Measurements from ENCODE around the gene ATP1B2.
A peak's percentile ranks its signal among the peaks of the same experiment; 100 is the strongest.
"Not testable (repeated sequence)": the region's sequence is repeated elsewhere in the genome, so short reads cannot be mapped to it uniquely, and the experiment has no call there.

ATP1B2 gene

DNA sequence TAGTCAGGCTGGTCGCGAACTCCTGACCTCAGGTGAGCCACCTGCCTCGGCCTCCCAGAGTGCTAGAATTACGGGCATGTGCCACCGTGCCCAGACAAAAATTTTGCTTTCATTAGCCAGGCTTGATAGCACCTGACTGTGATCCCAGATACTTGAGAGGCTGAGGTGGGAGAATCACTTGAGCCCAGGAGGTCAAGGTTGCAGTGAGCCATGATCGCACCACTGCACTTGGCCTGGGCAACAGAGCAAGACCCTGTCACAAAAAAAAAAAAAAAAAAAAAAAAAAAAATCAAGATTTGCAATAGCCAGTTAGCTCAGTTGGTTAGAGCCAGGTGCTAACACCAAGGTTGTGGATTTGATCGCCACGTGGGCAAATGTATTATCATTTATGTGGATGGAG lies 29.9 kb upstream of the ATP1B2 start:
- Histone ChIP-seq H3K27me3 (ENCODE audit: control insufficient read depth, insufficient read depth, low read length, poor library complexity, severe bottlenecking) (no peaks in the 10 kb centered on the region), H3K4me3 (ENCODE audit: insufficient read depth, low read depth, low read length) (no peak overlapping the region), H3K27ac (ENCODE audit: insufficient read depth, low read depth, low read length, poor library complexity, severe bottlenecking) (no peak overlapping the region), H3K4me1 (ENCODE audit: control insufficient read depth, insufficient read depth, low read length) (no peaks in the 10 kb centered on the region), H3K9me3 (ENCODE audit: control insufficient read depth, low read length) (no peaks in the 10 kb centered on the region), H3K36me3 (ENCODE audit: control insufficient read depth, insufficient read depth, low read length) (no peaks in the 10 kb centered on the region)
- WGBS, 2 experiments = 94% methylated on average over 8 of the region's 8 CpGs

- peaks cover 7% of the 10 kb centered on the region for H3K4me1 ChIP-seq (ENCODE audit: control insufficient read depth, insufficient read depth, low read length)
- H3K4me3 ChIP-seq (ENCODE audit: insufficient read depth, low read depth, low read length) = no peak overlapping the region
- no peaks in the 10 kb centered on the region for H3K9me3 ChIP-seq (ENCODE audit: control insufficient read depth, low read length)
- H3K36me3 ChIP-seq (ENCODE audit: control insufficient read depth, insufficient read depth, low read length) = no peaks in the 10 kb centered on the region
- WGBS, 2 experiments = 89 to 90% methylated on average over 5 of the region's 5 CpGs
- no peaks in the 10 kb centered on the region for H3K27me3 ChIP-seq (ENCODE audit: control insufficient read depth, insufficient read depth, low read length, poor library complexity, severe bottlenecking)
- no peak overlapping the region for H3K27ac ChIP-seq (ENCODE audit: insufficient read depth, low read depth, low read length, poor library complexity, severe bottlenecking)
These were observed 27.1 kb upstream of the ATP1B2 start for GRCh38 chr17:7623661-7624060.

DNA sequence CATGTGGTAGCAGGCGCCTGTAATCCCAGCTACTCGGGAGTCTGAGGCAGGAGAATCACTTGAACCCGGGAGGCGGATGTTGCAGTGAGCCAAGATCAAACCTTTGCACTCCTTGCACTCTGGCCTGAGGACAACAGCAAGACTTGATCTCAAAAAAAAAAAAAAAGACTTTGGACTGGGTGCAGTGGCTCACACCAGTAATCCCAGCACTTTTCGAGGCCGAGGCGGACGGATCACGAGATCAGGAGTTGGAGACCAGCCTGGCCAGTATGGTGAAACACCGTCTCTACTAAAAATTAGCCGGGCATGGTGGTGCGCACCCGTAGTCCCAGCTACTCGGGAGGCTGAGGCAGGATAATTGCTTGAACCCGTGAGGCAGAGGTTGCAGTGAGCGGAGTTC lies 25.0 kb upstream of the ATP1B2 start:
- not testable (repeated sequence) for H3K27ac ChIP-seq (ENCODE audit: insufficient read depth, low read depth, low read length, poor library complexity, severe bottlenecking); H3K36me3 ChIP-seq (ENCODE audit: control insufficient read depth, insufficient read depth, low read length); H3K27me3 ChIP-seq (ENCODE audit: control insufficient read depth, insufficient read depth, low read length, poor library complexity, severe bottlenecking); H3K4me3 ChIP-seq (ENCODE audit: insufficient read depth, low read depth, low read length); H3K4me1 ChIP-seq (ENCODE audit: control insufficient read depth, insufficient read depth, low read length); H3K9me3 ChIP-seq (ENCODE audit: control insufficient read depth, low read length)
- 96% methylated on average over 16 of the region's 16 CpGs for WGBS, 2 experiments

DNA sequence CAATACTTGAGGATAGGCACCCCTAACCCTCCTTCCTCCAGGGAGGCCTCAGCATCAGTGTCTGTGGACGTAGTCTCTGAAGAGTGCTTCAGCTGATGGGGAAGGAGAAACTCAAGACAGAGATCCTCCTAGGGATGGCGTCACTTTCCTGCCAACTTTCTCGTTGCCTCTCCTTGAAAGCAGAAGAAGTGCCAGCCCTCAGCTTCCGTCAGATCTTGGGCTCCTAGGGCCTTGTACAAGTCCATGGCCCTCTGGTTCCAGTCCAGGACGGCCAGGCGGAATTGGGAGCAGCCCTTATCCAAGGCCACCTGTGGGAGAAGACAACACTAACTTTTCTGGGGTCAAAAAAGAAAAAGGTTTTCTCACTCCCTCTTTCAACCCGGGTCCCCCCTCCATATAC lies 24.4 kb upstream of the ATP1B2 start:
- H3K27me3 ChIP-seq (ENCODE audit: control insufficient read depth, insufficient read depth, low read length, poor library complexity, severe bottlenecking) = no peaks in the 10 kb centered on the region
- no peaks in the 10 kb centered on the region for H3K9me3 ChIP-seq (ENCODE audit: control insufficient read depth, low read length)
- no peak overlapping the region for H3K27ac ChIP-seq (ENCODE audit: insufficient read depth, low read depth, low read length, poor library complexity, severe bottlenecking)
- H3K36me3 ChIP-seq (ENCODE audit: control insufficient read depth, insufficient read depth, low read length) = no peaks in the 10 kb centered on the region
- H3K4me3 ChIP-seq (ENCODE audit: insufficient read depth, low read depth, low read length) = peak overlapping the region; percentile 90
- H3K4me1 ChIP-seq (ENCODE audit: control insufficient read depth, insufficient read depth, low read length) = peaks cover 7% of the 10 kb centered on the region
- WGBS, 2 experiments = 91 to 93% methylated on average over 7 of the region's 7 CpGs

- Histone ChIP-seq H3K4me3 (ENCODE audit: insufficient read depth, low read depth, low read length) (peak overlapping the region; percentile 90), H3K27me3 (ENCODE audit: control insufficient read depth, insufficient read depth, low read length, poor library complexity, severe bottlenecking) (no peaks in the 10 kb centered on the region), H3K27ac (ENCODE audit: insufficient read depth, low read depth, low read length, poor library complexity, severe bottlenecking) (peak overlapping the region; percentile 94), H3K36me3 (ENCODE audit: control insufficient read depth, insufficient read depth, low read length) (no peaks in the 10 kb centered on the region), H3K4me1 (ENCODE audit: control insufficient read depth, insufficient read depth, low read length) (peaks cover 7% of the 10 kb centered on the region), H3K9me3 (ENCODE audit: control insufficient read depth, low read length) (no peaks in the 10 kb centered on the region)
- 21 to 26% methylated on average over 6 of the region's 6 CpGs for WGBS, 2 experiments
These were observed 23.8 kb upstream of the ATP1B2 start for GRCh38 chr17:7626956-7627249.

- WGBS, 2 experiments = 0 to 1% methylated on average over 54 of the region's 54 CpGs
- H3K9me3 ChIP-seq (ENCODE audit: control insufficient read depth, low read length) = no peaks in the 10 kb centered on the region
- peak within 1 kb of the TSS; percentile 94 for H3K27ac ChIP-seq (ENCODE audit: insufficient read depth, low read depth, low read length, poor library complexity, severe bottlenecking)
- peaks cover 7% of the 10 kb centered on the region for H3K4me1 ChIP-seq (ENCODE audit: control insufficient read depth, insufficient read depth, low read length)
- peak within 1 kb of the TSS; percentile 90 for H3K4me3 ChIP-seq (ENCODE audit: insufficient read depth, low read depth, low read length)
- H3K36me3 ChIP-seq (ENCODE audit: control insufficient read depth, insufficient read depth, low read length) = no peaks in the 10 kb centered on the region
- no peaks in the 10 kb centered on the region for H3K27me3 ChIP-seq (ENCODE audit: control insufficient read depth, insufficient read depth, low read length, poor library complexity, severe bottlenecking)
These were observed 23.2 kb upstream of the ATP1B2 start, which contains the start of gene SAT2 for GRCh38 chr17:7627250-7628121. Gene SAT2 (minus strand): TSS chr17:7627821. CDS start chr17:7627635, 186 bp downstream.

DNA sequence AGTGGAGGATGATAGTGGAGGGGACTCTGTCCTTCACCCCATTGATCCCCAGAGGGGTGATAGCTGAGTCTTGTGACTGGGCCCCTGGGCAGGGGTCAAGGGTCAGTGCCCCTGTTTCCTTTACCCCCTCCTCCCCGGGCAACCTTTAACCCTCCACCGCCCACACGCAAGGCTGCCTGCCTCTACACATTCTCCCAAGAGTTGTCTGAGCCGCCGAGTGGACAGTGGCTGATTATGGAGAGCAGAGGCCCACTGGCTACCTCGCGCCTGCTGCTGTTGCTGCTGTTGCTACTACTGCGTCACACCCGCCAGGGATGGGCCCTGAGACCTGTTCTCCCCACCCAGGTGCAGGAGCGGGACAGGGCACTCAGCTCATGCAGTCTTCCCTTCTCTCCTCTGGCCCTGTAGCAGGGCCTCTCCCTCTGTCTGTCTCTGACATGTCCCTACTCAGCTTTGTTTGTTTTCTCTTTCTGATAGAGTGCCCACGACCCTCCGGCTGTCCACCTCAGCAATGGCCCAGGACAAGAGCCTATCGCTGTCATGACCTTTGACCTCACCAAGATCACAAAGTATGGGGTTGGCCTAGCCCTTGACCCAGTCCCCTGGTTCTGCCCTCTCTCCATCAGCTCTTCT lies 20.7 kb upstream of the ATP1B2 start, which contains the start of gene SHBG:
Gene SHBG (plus strand): TSS at position 197 of the 633 bp plus-strand sequence. CDS start 38 bp downstream, at position 235.
- Histone ChIP-seq H3K4me1 (ENCODE audit: control insufficient read depth, insufficient read depth, low read length) (peaks cover 7% of the 10 kb centered on the region), H3K27ac (ENCODE audit: insufficient read depth, low read depth, low read length, poor library complexity, severe bottlenecking) (no peak within 1 kb of the TSS), H3K27me3 (ENCODE audit: control insufficient read depth, insufficient read depth, low read length, poor library complexity, severe bottlenecking) (no peaks in the 10 kb centered on the region), H3K36me3 (ENCODE audit: control insufficient read depth, insufficient read depth, low read length) (no peaks in the 10 kb centered on the region), H3K9me3 (ENCODE audit: control insufficient read depth, low read length) (no peaks in the 10 kb centered on the region), H3K4me3 (ENCODE audit: insufficient read depth, low read depth, low read length) (no peak within 1 kb of the TSS)
- WGBS, 2 experiments = 86% methylated on average over 13 of the region's 13 CpGs

DNA sequence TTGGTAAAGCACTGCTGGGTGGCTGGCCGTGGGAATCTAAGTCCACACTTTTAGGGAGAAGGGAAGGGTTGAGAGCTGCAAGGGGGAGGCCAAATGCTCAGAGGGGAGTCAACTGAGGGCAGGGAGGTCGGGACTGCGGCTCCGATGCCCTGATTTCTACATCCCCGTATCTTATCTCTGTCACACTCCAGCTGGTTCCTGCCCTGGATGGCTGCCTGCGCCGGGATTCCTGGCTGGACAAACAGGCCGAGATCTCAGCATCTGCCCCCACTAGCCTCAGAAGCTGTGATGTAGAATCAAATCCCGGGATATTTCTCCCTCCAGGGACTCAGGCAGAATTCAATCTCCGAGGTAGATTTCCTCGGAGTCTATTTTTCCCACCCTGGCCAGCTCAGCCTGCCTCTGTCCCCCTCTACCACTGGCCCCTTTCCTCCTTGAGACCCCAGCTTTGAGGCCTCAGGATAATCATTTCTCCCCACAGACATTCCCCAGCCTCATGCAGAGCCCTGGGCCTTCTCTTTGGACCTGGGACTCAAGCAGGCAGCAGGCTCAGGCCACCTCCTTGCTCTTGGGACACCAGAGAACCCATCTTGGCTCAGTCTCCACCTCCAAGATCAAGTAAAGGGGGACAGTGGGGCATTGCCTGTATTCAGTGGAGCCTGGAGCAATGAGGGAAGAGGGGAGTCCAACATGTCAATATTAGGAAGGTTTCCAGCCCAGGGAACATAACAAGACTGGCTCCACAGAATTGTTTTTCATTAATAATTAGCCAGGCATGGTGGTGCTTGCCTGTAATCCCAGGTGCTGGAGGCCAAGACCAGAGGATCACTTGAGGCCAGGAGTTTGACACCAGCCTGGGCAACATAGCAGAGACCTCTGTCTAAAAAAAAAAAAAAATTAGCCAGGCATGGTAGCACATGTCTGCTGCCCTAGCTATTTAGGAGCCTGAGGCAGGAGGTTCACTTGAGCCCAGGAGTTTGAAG lies 19.0 kb upstream of the ATP1B2 start:
- no peaks in the 10 kb centered on the region for H3K9me3 ChIP-seq (ENCODE audit: control insufficient read depth, low read length)
- H3K4me1 ChIP-seq (ENCODE audit: control insufficient read depth, insufficient read depth, low read length) = peaks cover 2% of the 10 kb centered on the region
- no peaks in the 10 kb centered on the region for H3K36me3 ChIP-seq (ENCODE audit: control insufficient read depth, insufficient read depth, low read length)
- WGBS, 2 experiments = 93% methylated on average over 11 of the region's 11 CpGs
- H3K4me3 ChIP-seq (ENCODE audit: insufficient read depth, low read depth, low read length) = no peak overlapping the region
- H3K27me3 ChIP-seq (ENCODE audit: control insufficient read depth, insufficient read depth, low read length, poor library complexity, severe bottlenecking) = no peaks in the 10 kb centered on the region
- H3K27ac ChIP-seq (ENCODE audit: insufficient read depth, low read depth, low read length, poor library complexity, severe bottlenecking) = no peak overlapping the region

DNA sequence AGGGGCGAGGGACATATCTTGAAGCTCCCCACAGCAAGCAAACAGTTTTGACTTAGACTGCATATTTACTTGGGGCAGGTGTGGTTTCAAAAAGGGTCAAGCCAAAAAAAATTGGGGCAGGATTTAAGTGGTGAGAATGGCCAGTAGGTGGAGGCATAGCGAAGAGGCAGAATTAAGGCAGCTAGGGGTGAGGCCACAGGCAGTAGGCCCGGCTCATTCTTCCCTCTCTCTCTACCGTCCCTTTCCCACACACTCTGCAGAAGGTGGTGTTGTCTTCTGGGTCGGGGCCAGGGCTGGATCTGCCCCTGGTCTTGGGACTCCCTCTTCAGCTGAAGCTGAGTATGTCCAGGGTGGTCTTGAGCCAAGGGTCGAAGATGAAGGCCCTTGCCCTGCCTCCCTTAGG lies 18.2 kb upstream of the ATP1B2 start:
- H3K4me1 ChIP-seq (ENCODE audit: control insufficient read depth, insufficient read depth, low read length) = no peaks in the 10 kb centered on the region
- WGBS, 2 experiments = 37 to 40% methylated on average over 6 of the region's 6 CpGs
- H3K27ac ChIP-seq (ENCODE audit: insufficient read depth, low read depth, low read length, poor library complexity, severe bottlenecking) = no peak overlapping the region
- no peak overlapping the region for H3K4me3 ChIP-seq (ENCODE audit: insufficient read depth, low read depth, low read length)
- H3K9me3 ChIP-seq (ENCODE audit: control insufficient read depth, low read length) = no peaks in the 10 kb centered on the region
- H3K36me3 ChIP-seq (ENCODE audit: control insufficient read depth, insufficient read depth, low read length) = no peaks in the 10 kb centered on the region
- no peaks in the 10 kb centered on the region for H3K27me3 ChIP-seq (ENCODE audit: control insufficient read depth, insufficient read depth, low read length, poor library complexity, severe bottlenecking)

DNA sequence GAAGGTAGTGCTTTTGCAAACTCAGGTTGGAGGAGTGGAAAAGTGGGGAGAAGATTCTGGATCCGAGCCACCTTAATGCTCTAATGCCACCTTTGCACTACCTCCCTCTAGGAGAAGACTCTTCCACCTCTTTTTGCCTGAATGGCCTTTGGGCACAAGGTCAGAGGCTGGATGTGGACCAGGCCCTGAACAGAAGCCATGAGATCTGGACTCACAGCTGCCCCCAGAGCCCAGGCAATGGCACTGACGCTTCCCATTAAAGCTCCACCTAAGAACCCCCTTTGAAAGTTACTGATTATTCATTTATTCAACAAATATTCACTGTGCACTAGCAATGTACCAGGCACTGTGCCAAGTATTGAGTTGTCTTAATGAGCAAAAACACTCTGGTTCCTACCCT lies 17.6 kb upstream of the ATP1B2 start:
- 84% methylated on average over 2 of the region's 2 CpGs for WGBS, 2 experiments
- Histone ChIP-seq H3K4me1 (ENCODE audit: control insufficient read depth, insufficient read depth, low read length) (no peaks in the 10 kb centered on the region), H3K36me3 (ENCODE audit: control insufficient read depth, insufficient read depth, low read length) (no peaks in the 10 kb centered on the region), H3K9me3 (ENCODE audit: control insufficient read depth, low read length) (no peaks in the 10 kb centered on the region), H3K27ac (ENCODE audit: insufficient read depth, low read depth, low read length, poor library complexity, severe bottlenecking) (no peak overlapping the region), H3K27me3 (ENCODE audit: control insufficient read depth, insufficient read depth, low read length, poor library complexity, severe bottlenecking) (no peaks in the 10 kb centered on the region), H3K4me3 (ENCODE audit: insufficient read depth, low read depth, low read length) (no peak overlapping the region)

Data from ectodermal cell (in vitro differentiated cells).